GM19463 (cell line): ENCODE measurements around the gene DDIT3.
A peak's percentile ranks its signal among the peaks of the same experiment; 100 is the strongest.

Source experiments
- ATAC-seq: cut with Tn5 transposase; IDR thresholded peaks from one replicate; pipeline ENCODE4 v1.9.1; 2021; ENCODE audit warnings: mild to moderate bottlenecking, moderate library complexity; ENCODE audit not compliant: unreplicated experiment

The DDIT3 gene

DNA sequence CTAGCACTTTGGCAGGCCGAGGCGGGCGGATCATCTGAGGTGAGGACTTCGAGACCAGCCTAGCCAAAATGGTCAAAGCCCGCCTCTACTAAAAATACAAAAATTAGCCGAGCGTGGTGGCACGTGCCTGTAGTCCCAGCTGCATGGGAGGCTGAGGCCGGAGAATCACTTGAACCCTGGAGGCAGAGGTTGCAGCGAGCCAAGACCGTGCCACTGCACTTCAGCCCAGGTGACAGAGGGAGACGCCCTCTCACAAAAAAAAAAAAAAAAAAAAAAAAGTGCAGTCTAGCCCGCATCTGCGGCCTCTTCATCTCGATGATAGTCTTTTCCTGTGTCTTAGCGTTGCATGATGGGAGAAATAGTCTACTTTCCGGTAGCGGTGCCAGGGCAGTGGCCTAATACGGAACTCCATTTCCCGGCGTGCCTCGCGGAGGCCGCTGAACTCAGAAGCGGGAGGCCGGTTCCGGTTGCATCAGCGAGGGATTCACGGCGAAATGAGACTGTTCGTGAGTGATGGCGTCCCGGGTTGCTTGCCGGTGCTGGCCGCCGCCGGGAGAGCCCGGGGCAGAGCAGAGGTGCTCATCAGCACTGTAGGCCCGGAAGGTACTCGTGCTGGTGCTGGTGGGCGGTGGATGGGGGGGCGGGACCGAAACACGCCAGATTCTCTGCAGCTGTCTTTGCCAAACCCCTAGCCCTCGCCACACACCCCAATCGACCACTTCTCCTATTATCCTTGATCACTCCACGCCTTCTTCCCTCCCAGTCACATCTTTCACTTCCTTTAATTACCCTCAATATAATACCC, 32.5 kb downstream of the DDIT3 start, which contains the start of gene MARS1:
Gene MARS1 (plus strand): TSS at position 472 of the 805 bp plus-strand sequence. CDS start 23 bp downstream, at position 495.
- ATAC-seq, result peak; percentile 99

DNA sequence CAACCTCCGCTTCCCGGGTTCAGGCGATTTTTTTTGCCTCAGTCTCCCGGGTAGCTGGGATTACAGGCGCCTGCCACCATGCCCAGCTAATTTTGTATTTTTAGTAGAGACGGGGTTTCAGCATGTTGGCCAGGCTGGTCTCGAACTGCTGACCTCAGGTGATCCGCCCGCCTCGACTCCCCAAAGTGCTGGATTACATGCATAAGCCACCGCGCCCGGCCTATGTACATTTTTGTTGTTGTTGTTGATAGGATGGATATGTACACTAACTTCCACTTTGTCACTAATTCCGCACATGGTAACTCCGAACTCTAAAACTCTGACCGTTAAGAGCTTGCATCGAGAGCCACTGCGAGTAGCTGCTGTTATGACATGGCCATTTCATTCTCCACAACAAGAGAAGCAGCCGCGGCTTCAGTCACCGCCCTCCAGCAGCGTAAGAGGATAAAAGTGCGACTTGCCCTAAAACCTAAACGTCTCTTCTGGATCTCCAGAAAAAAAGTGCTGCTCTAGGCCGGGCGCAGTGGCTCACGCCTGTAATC, 33.2 kb downstream of the DDIT3 start:
- ATAC-seq, result no peak

DNA sequence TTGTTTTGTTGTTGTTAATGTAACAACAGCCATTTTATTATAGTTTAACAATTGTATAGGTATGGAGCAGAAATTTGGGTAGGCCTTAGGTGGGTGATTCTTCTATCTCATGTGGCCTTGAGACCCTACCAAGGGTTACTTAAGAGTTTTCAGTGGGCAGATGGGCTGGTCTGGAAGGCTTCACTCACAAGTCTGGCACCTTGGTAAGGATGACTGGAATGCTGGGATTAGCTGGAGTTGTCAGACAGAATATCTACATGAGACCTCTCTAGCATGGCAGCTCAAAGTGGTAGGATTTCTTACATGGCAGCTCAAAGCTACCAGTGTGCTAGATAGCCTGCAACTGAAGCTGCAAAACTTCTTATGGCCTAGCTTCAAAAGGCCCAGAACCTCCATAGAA, 34.6 kb downstream of the DDIT3 start:
- ATAC-seq, result no peak

DNA sequence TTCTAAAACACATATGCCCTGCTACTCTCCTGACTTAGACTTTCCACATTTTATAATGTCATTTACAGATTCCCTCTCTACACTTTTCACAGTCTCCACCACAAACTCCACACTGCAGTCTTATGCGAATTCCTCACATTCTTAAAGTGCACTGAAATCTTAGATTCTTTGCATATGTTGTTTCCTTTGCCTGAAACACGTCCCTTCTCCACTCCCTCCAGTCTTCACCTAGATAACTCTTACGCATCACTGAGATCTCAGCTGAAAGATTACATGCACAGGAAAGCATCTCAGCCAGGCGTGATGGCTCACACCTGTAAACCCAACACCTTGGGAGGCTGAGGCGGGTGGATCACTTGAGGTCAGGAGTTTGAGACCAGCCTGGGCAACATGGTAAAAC, 36.8 kb downstream of the DDIT3 start:
- no peak for ATAC-seq

DNA sequence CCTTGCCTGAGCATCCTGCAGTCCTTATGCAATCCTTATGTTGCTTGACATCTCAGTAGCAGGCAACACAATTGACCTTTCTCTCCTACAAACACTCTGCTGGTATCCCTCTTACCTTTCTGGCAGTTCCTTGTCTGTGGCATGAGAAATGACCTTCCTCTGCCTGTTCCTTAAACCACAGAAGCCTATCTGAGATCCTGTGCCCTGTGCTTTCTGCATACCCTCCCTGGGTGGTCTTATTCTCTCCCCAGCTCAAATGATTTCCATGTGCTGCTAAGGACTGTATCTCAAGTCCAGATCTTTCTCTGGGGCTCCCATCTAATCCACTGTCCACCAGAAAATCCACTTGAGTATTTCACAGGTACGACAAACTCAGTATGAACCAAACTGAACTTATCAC, 38.6 kb downstream of the DDIT3 start:
- ATAC-seq, result no peak

DNA sequence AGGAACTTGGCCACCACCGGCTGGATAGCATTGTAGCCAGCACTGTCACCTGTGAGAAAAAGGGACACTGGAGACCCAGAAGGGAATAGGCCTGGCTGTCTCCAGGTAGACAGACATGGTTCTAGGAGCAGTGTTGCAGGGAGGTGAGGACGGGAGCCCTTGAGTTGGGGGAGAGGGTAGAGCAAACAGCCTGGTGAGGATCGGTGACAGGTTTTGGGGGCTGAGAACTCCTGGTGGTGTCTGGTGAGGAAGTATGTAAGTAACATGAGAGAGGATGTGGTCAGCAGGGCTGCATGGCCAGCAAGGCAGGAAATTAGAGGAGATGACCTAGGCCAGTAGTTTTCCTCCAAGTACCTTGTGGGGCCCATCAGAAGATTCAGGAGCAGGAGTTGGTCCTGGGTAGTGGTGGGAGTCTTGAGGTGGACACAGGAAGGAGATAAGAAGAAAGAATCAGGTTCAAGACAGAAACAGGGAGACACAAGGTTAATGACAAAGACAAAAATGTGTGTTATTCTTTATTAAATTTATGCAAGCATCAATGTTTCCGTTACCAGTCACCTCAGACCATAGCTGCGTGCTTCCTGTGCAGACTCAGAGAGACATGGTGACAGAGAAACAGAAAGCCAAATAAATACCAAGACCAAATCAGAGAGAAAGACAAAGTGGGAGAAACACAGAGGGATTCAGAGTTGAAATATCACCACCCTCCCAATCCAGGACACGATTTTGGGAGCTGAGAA, 40.8 kb downstream of the DDIT3 start, which contains the start of gene ARHGAP9:
Gene ARHGAP9 (minus strand): TSS at position 491 of the 740 bp plus-strand sequence. CDS start 460 bp downstream, at position 31.
- ATAC-seq, result no peak

DNA sequence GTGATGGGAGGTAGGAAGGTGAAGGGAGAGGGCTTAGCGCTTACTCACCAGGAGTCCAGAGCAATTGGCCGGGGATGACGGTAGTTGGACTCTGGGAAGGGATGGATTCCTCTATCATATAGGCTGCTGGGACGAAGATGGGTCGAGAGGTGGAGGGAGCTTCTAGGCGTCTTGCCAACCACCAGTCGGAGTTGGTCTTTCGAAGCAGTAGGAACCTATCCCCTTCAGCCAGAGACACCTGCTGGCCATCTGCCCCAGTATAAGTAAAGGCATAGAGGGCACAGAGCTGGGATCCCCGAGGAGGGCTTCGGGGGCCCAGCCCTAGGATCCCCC, 41.3 kb downstream of the DDIT3 start:
- no peak for ATAC-seq

DNA sequence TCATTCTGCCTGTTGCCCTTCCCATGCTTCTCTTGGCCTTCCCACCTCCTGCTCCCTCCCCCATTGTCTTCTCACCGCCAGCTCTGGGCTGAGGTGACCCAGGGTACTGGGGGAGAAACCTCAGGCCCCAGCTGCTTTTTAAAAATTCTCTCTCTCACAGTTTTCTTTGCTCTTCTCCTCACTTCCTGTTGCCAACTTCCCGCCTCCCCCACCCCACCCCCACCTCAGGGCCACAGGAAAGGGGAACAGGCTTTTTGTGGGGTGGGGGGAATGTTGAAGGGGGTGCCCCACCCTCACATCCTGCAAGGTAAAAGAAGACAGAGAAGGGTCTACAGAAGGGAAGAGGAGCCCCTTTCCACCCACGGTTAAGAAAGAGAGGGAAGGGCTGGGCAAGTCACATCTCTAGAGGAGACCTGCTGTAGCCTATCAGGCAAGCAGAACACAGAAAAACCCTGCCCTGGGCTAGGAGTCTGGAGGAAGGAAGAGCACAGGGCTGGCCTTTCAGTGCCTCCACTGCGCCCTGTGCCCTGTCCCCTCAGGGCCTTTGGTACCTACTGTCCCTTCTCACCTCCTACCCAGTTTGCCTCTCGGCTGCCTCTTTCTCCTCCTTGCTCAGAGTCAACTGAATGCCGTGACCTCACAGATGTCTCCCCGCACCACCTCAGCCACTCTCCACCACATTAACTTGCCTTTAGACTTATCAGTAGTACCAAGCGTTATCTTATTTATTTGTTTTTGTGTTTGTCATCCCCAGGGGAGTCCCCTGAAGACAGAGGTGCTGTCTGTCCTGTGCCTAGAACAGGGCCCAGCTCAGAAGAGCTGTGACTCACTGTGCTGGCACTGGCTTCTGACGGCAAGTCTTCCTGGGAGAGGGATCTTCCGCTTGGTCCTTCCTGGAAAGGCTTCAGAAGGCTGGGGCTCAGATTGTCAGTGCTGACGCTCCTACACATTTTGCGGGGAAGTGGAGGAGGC, 42.3 kb downstream of the DDIT3 start:
- peak; percentile 35 for ATAC-seq

DNA sequence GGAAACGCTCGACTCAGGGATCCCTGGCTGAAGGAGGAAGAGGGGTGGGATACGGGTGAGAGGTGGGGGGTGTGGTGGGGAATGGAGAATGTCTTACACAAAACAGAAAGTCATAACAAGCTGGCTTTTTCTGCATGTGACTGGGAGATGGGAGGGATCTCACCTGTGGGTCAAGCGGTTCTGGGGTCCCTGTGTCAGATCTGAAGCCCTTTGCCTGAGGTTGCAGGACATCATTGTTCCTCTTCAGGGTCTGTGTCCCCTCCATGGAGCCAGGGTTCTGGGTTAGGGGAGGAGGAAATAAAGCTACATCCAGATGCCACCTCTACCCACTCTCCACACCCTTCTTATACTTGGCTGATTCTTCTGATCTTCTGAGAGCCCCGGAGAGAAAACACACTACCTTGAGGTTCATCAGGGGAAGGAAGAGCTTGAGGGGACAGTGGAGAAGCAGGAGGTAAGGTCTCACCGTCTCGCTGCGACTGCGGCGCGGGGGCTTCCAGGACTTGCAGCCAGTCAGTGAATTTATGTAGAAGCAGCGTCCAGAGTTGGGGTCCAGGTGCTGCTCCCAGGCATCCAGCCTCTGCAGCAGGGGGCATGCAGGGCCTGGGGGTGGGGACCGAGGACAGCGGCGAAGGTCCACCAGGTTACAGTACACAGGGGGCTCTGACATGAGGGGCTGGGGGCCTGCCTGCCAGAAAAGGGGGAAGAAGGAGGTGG, 43.2 kb downstream of the DDIT3 start:
- no peak for ATAC-seq

DNA sequence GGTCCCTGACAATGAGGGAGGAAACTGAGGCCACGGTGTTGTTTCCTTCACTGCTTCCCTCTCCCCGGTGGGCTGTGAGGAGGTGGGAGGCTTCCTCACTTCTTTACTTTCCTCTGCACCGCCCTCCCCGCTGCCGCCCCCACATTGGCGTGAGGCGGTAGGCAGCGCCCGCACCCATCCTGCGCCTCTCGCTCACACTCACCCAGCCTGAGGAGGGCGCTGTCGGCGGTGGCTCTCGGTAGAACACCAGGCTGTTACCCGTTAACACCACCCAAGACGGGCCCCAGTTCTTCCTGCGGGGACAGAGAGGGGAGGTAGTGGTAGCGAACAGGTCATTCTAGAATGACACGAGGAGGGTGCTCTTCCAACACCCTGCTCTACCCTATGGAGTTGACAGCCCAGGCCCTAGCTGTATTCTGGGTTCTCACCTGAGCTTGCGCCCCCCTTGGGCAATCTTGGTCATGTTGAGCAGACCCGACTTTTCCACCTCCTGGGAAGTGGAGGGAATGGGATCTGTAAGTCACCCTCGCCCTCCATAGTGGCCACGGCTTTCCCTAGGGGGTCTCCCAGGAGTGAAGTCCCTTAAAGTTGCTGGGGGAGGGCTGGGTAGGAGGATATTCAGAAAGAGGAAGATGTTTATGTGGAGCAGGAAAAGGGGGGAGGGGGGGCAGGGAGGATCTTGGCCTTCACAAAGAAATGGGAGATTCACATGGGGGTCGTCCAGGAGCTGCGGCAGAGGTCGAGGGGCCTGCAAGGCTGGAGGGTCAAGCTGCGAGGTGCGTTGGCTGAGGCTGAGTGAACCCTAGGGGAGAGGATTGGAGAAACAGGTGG, 43.9 kb downstream of the DDIT3 start:
- peak; percentile 35 for ATAC-seq

DNA sequence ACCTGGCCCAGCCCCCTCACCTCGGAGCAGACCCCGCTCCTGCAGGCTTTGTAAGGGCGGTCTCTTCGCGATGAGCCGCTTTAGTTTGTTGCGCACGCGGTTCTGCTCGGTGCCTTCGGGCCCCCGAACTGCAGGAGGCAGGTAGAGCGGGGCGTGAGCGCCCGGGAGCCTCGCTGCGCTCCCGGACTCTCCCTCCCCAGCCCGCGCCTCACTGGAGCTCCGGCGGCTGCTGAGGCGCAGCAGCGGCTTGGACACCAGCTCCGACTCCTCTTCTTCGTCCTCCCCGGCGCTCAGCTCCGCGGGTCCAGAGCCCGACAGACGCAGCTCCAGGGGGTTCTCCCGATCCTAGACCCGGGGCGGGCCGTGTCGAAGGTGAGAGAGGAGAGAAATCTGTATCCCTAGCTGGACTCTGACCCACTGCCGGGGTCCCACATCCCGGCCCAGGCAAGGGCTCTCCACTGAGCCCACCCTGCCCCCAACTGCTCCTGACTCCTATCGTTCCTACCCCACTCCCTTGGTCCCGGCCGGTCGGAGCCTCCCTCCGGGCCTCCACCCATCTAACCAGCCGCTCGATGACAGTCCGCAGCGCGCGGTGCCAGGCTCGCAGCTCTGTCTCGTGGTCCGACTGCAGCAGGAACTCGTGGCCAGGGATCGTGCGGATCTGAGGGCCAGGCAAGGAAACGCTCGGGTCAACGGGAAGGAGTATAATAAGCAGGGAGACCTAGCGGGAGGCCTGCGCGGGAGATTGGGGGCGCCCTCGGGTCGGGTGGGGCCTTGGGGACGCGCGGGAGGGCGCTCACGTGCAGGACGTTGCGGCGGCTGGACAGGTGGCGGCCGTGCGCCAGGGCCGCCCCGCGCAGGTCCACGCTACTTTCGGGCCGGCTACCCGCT, 44.8 kb downstream of the DDIT3 start:
- no peak for ATAC-seq

DNA sequence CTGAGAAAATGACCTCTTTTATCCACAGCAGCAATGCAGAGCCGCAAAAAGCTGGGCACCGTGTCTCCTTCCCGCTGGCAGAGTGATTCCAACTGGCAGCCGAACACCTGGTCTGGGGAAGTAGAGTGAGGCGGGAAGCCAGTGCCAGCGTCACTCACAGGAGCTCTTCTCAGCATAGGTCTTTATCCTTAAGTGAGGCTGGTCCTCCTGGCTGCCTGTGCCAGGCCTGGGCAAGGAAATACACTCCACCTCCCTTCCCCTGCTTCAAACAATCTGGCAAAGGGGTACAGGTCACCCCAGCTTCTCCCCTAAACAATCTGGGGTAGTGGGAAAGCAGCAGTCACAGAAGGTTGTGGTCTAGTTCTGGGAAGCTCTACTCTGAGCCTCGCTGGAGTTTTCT, 45.5 kb downstream of the DDIT3 start:
- ATAC-seq, result no peak

DNA sequence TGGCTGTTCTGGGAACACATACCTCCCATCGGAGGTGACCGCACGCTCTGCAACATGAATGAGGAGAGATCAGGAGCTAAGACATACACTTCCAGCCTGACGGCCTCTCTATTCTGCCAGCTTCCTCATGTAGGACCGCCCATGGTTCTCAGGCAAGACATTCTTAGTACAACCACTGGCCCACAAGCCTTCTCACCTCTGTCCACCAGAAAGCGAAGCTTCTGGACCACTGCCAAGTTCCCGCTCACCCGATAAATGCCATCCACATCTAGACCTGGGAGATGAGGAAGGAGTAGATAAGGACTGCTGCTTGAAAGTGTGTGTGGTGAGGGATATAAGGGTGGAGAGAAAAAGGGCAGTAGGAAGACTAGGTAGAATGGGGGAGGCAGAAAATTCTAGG, 45.9 kb downstream of the DDIT3 start:
- no peak for ATAC-seq

DNA sequence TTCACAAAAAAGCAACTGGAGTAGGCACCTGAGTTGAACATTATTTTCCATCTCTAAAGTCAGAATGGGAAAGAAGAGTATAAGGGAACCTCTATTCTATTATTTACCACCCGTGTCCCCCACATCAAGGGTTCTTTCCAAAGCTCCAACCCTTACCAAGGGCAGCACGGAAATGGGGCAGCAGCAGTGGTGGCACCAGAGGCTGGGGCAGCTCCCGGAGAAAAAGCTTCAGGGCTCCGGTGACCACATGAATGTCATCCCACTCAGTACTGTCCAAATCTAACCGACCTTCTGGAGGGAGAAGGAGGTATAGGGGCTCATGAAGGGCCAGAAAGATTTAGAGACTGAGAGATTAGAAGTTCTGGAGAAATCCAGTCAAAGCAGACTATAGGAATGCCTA, 46.4 kb downstream of the DDIT3 start:
- ATAC-seq, result no peak

DNA sequence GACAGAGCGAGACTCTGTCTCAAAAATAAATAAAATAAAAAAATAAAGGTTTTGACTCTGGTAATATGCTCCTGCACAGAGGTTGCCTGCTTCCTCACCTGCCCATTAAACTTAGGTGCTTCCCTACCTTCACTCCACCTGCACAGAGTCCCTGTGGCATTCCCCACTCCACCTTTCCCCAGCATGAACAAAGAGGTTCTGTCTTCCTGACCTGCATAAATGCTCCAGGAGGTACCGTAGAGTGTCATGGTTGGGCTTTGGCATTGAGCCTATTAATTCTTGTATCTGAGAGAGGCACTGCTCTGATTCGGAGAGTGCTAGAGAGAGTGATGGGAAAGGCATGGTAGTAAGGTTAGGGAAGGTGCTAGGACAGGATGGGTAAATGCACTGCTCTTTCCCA, 46.9 kb downstream of the DDIT3 start:
- ATAC-seq, result no peak

DNA sequence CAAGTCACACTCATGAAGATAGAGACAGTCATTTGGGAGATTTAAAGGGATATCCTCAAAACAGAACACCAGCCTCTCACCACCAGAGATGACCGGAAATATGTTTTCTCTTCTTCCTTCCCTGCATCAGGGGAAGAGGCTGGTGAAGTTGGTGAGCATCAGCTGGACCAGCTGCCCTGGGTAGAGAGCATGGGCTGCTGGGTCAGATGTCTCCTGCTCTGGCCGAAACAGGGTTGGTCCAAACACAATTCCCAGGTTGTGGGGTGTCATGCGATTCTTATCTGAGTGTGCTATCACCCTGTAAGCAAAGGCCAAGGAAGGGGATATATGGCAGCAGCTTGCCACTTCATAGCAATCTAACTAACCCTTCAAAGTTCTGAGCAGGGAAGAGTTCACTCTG, 47.9 kb downstream of the DDIT3 start:
- no peak for ATAC-seq

DNA sequence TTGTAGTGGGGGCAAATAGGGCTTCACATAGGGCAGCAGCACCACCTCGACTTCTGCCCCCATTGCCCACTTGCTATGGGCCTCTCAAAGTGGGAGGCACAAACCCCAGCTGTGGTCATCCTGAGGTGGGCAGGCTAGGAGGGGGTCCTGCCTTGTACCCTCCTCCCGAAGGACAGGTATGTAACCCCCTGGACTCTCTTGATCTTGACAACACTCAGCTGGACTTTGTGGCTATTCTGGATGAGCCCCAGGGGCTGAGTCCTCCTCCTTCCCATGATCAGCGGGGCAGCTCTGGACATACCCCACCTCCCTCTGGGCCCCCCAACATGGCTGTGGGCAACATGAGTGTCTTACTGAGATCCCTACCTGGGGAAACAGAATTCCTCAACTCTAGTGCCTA, 48.7 kb downstream of the DDIT3 start:
- ATAC-seq, result no peak

DNA sequence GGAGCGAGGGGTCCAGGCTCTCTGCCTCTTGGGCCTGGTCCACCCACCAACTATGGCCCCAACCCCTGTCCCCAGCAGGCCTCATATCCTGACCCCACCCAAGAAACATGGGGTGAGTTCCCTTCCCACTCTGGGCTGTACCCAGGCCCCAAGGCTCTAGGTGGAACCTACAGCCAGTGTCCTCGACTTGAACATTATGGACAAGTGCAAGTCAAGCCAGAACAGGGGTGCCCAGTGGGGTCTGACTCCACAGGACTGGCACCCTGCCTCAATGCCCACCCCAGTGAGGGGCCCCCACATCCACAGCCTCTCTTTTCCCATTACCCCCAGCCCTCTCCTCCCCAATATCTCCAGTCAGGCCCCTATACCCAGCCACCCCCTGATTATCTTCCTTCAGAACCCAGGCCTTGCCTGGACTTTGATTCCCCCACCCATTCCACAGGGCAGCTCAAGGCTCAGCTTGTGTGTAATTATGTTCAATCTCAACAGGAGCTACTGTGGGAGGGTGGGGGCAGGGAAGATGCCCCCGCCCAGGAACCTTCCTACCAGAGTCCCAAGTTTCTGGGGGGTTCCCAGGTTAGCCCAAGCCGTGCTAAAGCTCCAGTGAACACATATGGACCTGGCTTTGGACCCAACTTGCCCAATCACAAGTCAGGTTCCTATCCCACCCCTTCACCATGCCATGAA, 49.2 kb downstream of the DDIT3 start:
- no peak for ATAC-seq
